Left cardiac atrium (tissue), 4 donors: ENCODE measurements around the gene LIPE. TPM values are rescaled to one million over a fixed set of nuclear protein-coding genes. Genes with fewer than 3 reads are reported as not detected.

Experiments
- ATAC-seq, 2 donors: fragments of 200-7000 bp; cut with Tn5 transposase; one replicate each; pipeline ENCODE4 v1.9.1; 2020; ENCODE audit warnings: mild to moderate bottlenecking in 2 of 2, moderate library complexity in 2 of 2
- DNase-seq: peaks from one replicate; pipeline ENCODE4 v3.0.0-alpha.2; 2020
- intact Hi-C, 2 donors: fragments of 100-400 bp; cut with DNase I; formaldehyde crosslinking; loops; one replicate each; pipeline versions ENCODE4 v1.14.1 to v1.15.1; 2022 to 2023
- total RNA-seq, 2 donors: library from RNA; stranded (reverse); fragmentation: NEBNext Ultra II Directional; extraction: Animal tissue kit (Norgen Biotek cat#: 25700); gene quantifications; one replicate each; pipeline ENCODE4 v1.2.1, GENCODE V29; 2021
- donor health status: DM: no; HTN: yes; CAD: no.
- donor health status: DM: no; HTN: yes; CAD: no; lungs with severe emphysema.
- donor health status: DM: yes; HTN: yes; CAD: no.
- donor health status: Dilated cardiomyopathy.

The LIPE gene
- total RNA-seq, 2 donors from 2014 or later = 174 to 202 TPM

- intact Hi-C loops = no loop called here
Observed at GRCh38 chr19:42368360-42368759, 58.8 kb downstream of the LIPE start.

GRCh38 chr19:42367929-42368328 is 59.3 kb downstream of the LIPE start:
- intact Hi-C loops = no loop called here
- DNase-seq = no peak
- ATAC-seq = no peak

More at GRCh38 chr19:42368360-42368759, 58.8 kb downstream of the LIPE start:
- no peak for DNase-seq
- ATAC-seq = no peak

GRCh38 chr19:42366673-42367072 is 60.5 kb downstream of the LIPE start:
- intact Hi-C loops = no loop called here
- ATAC-seq (peak; percentile 28 to 47), DNase-seq (no peak)

- DNase-seq (no peak), ATAC-seq (no peak)
- intact Hi-C loops = no loop called here
Observed at GRCh38 chr19:42363614-42364346, 63.4 kb downstream of the LIPE start.

- intact Hi-C loops = no loop called here
- DNase-seq = no peak
- no peak for ATAC-seq
Observed at GRCh38 chr19:42362891-42363440, 64.2 kb downstream of the LIPE start.

GRCh38 chr19:42362342-42362741 is 64.8 kb downstream of the LIPE start:
- ATAC-seq = no peak
- intact Hi-C loops = no loop called here
- no peak for DNase-seq

GRCh38 chr19:42361545-42361910 is 65.7 kb downstream of the LIPE start:
- DNase-seq = no peak
- intact Hi-C loops = no loop called here

GRCh38 chr19:42360787-42361544 is 66.2 kb downstream of the LIPE start:
- no peak for ATAC-seq
- DNase-seq = no peak
- intact Hi-C loops = no loop called here

More at GRCh38 chr19:42361545-42361910, 65.7 kb downstream of the LIPE start:
- ATAC-seq = no peak

GRCh38 chr19:42357290-42357689 is 69.9 kb downstream of the LIPE start:
- ATAC-seq (no peak), DNase-seq (no peak)
- intact Hi-C loops = no loop called here

GRCh38 chr19:42356686-42357085 is 70.5 kb downstream of the LIPE start:
- intact Hi-C loops = no loop called here
- ATAC-seq (no peak), DNase-seq (no peak)

GRCh38 chr19:42355896-42356295 is 71.3 kb downstream of the LIPE start:
- DNase-seq = no peak
- intact Hi-C loops = no loop called here
- ATAC-seq = no peak

- no peak for ATAC-seq
- intact Hi-C loops = no loop called here
- DNase-seq = no peak
Observed at GRCh38 chr19:42353341-42354015, 73.7 kb downstream of the LIPE start.

GRCh38 chr19:42352301-42353259 is 74.6 kb downstream of the LIPE start:
- no peak for DNase-seq
- ATAC-seq = no peak
- intact Hi-C loops = no loop called here

Other genes starting within 250 kb of the LIPE start
- gene DEDD2, start 209.7 kb downstream of the LIPE start, total RNA-seq = 10 to 100 TPM; 10.7 to 17.6 TPM
- gene ZNF526, start 207.1 kb downstream of the LIPE start, total RNA-seq = 1 to 10 TPM; 5.1 to 6.6 TPM
- 10 to 100 TPM; 31.7 to 34.4 TPM for gene GSK3A, start 184.8 kb downstream of the LIPE start, total RNA-seq
- gene ERF, start 172.3 kb downstream of the LIPE start, total RNA-seq = 10 to 100 TPM; 37.9 to 50.6 TPM
- gene CIC, start 158.1 kb downstream of the LIPE start, total RNA-seq = 10 to 100 TPM; 34.7 to 42.1 TPM
- gene PRR19, start 125.3 kb downstream of the LIPE start, total RNA-seq = under 1 TPM; 0.12 to 0.16 TPM
- gene PAFAH1B3, start 124.8 kb downstream of the LIPE start, total RNA-seq = 1 to 10 TPM; 4.1 to 6.2 TPM
- 1 to 10 TPM in 1 of 2 donors, under 1 TPM in 1; 0.50 to 1.4 TPM for gene TMEM145, start 114.1 kb downstream of the LIPE start, total RNA-seq
- gene MEGF8, start 101.8 kb downstream of the LIPE start, total RNA-seq = 10 to 100 TPM; 28.2 to 29.5 TPM
- under 1 TPM in 1 of 2 donors, not detected in 1; 0.97 TPM for gene CNFN, start 37.1 kb downstream of the LIPE start, total RNA-seq
- gene CXCL17, start 15.6 kb upstream of the LIPE start, total RNA-seq = not detected
- gene CEACAM1, start 101.1 kb upstream of the LIPE start, total RNA-seq = 1 to 10 TPM; 1.7 to 2.4 TPM
- not detected for gene CEACAM8, start 167.5 kb upstream of the LIPE start, total RNA-seq